OCI-LY1 (cell line): ENCODE results near the gene ZNF76.

Source experiments
- CTCF ChIP-seq: fragments of 200-600 bp; sonication (generic), shearing (Covaris generic); IDR thresholded peaks from 2 replicates; pipeline ENCODE4 v1.5.1; 2017; ENCODE audit warnings: mild to moderate bottlenecking, antibody characterized with exemption, low read length, moderate library complexity, mixed read lengths
- EZH2 ChIP-seq: fragments of 200-600 bp; sonication (generic), shearing (Covaris generic); IDR thresholded peaks from 2 replicates; pipeline ENCODE4 v1.8.0; 2017; ENCODE audit warnings: borderline replicate concordance, mixed run types, mild to moderate bottlenecking, antibody characterized with exemption, low read length, moderate library complexity, mixed read lengths

DNA sequence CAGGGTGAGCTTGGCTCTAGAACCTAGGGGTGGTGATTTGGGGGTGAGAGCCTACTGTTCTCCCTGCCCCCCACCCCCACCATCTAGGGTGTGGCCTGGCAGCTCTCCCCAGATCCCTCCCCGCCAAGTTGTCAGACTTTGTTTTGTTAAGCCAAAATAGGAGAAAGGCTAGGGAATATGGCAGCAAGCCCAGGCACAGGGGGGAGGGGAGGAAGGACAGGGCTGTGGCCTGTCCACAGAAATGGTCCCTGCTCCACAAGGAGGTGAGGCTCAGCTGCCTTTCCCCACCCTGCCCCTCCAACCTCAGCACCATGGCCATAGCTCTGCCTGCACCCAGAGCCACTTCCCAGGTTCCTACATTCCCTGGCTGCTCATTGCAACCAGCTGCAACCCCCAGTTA lies 28.6 kb upstream of the ZNF76 start:
- TF ChIP-seq CTCF: no peak
- TF ChIP-seq EZH2: no peak
